HUES64 (cell line): ENCODE measurements around the gene TNIK.

ENCODE experiments used
- H3K27ac ChIP-seq: 2 replicates; pipeline ENCODE4 v1.7.0; 2013; ENCODE audit warnings: low read depth, low read length, inconsistent platforms
- H3K27me3 ChIP-seq: 2 replicates; pipeline ENCODE4 v1.6.1; 2013; ENCODE audit warnings: mild to moderate bottlenecking, low read length; ENCODE audit not compliant: insufficient read depth
- H3K36me3 ChIP-seq: 2 replicates; pipeline ENCODE4 v1.6.1; 2013; ENCODE audit warnings: mild to moderate bottlenecking, low read length; ENCODE audit not compliant: insufficient read depth
- H3K4me1 ChIP-seq: 2 replicates; pipeline ENCODE4 v1.6.1; 2013; ENCODE audit warnings: mild to moderate bottlenecking, low read length, moderate library complexity; ENCODE audit not compliant: insufficient read depth
- H3K4me3 ChIP-seq: 2 replicates; pipeline ENCODE4 v1.5.1; 2013; ENCODE audit warnings: mild to moderate bottlenecking, low read length, moderate library complexity
- H3K9ac ChIP-seq: 2 replicates; pipeline ENCODE4 v1.6.1; 2013; ENCODE audit warnings: mild to moderate bottlenecking, low read depth, low read length
- H3K9me3 ChIP-seq: 2 replicates; pipeline ENCODE4 v1.6.1; 2013; ENCODE audit warnings: low read depth, low read length; ENCODE audit not compliant: insufficient read depth
- WGBS: fragments of 150-250, 120-280 bp; methylation state at CpG from one replicate; pipeline ENCODE4 v1.1.7; 2013; ENCODE audit warnings: missing lambda C conversion rate; 5-methylcytosine and 5-hydroxymethylcytosine counted together

TNIK gene

GRCh38 chr3:171277456-171278298, 182.5 kb downstream of the TNIK start:
- Histone ChIP-seq H3K4me3 (no peak overlapping the region), H3K9ac (no peak overlapping the region), H3K9me3 (no peaks in the 10 kb centered on the region), H3K27me3 (no peaks in the 10 kb centered on the region), H3K27ac (no peak overlapping the region), H3K36me3 (no peaks in the 10 kb centered on the region), H3K4me1 (peaks cover 15% of the 10 kb centered on the region)
- 80% methylated on average over 5 of the region's 5 CpGs for WGBS

GRCh38 chr3:171276923-171277322, 183.3 kb downstream of the TNIK start:
- H3K9me3 ChIP-seq, result no peaks in the 10 kb centered on the region
- H3K4me3 ChIP-seq, result no peak overlapping the region
- H3K36me3 ChIP-seq, result no peaks in the 10 kb centered on the region
- no peak overlapping the region for H3K9ac ChIP-seq
- no peaks in the 10 kb centered on the region for H3K27me3 ChIP-seq
- H3K4me1 ChIP-seq, result peaks cover 15% of the 10 kb centered on the region
- no peak overlapping the region for H3K27ac ChIP-seq
- 86% methylated on average over 3 of the region's 3 CpGs for WGBS

GRCh38 chr3:171274222-171274621, 186.0 kb downstream of the TNIK start:
- no peaks in the 10 kb centered on the region for H3K9me3 ChIP-seq
- 100% methylated on average over 1 of the region's 1 CpG for WGBS
- H3K27ac ChIP-seq, result no peak overlapping the region
- H3K4me3 ChIP-seq, result no peak overlapping the region
- H3K4me1 ChIP-seq, result peaks cover 15% of the 10 kb centered on the region
- H3K36me3 ChIP-seq, result no peaks in the 10 kb centered on the region
- no peaks in the 10 kb centered on the region for H3K27me3 ChIP-seq
- no peak overlapping the region for H3K9ac ChIP-seq

GRCh38 chr3:171270541-171270940, 189.7 kb downstream of the TNIK start:
- no peaks in the 10 kb centered on the region for H3K27me3 ChIP-seq
- no peaks in the 10 kb centered on the region for H3K9me3 ChIP-seq
- H3K4me3 ChIP-seq, result no peak overlapping the region
- no peak overlapping the region for H3K9ac ChIP-seq
- no peak overlapping the region for H3K27ac ChIP-seq
- no peaks in the 10 kb centered on the region for H3K36me3 ChIP-seq
- peaks cover 28% of the 10 kb centered on the region for H3K4me1 ChIP-seq
- WGBS, result 88% methylated on average over 2 of the region's 2 CpGs

GRCh38 chr3:171269542-171269941, 190.7 kb downstream of the TNIK start:
- H3K4me1 ChIP-seq, result peaks cover 32% of the 10 kb centered on the region
- no peak overlapping the region for H3K4me3 ChIP-seq
- no peak overlapping the region for H3K9ac ChIP-seq
- no peaks in the 10 kb centered on the region for H3K36me3 ChIP-seq
- H3K27ac ChIP-seq, result no peak overlapping the region
- no peaks in the 10 kb centered on the region for H3K27me3 ChIP-seq
- H3K9me3 ChIP-seq, result no peaks in the 10 kb centered on the region

- H3K4me3 ChIP-seq, result no peak overlapping the region
- H3K9ac ChIP-seq, result no peak overlapping the region
- H3K27me3 ChIP-seq, result no peaks in the 10 kb centered on the region
- H3K9me3 ChIP-seq, result no peaks in the 10 kb centered on the region
- H3K4me1 ChIP-seq, result peaks cover 26% of the 10 kb centered on the region
- H3K36me3 ChIP-seq, result no peaks in the 10 kb centered on the region
- no peak overlapping the region for H3K27ac ChIP-seq
- 88% methylated on average over 1 of the region's 1 CpG for WGBS
Observed at GRCh38 chr3:171268677-171269076, 191.5 kb downstream of the TNIK start.

- no peak overlapping the region for H3K4me3 ChIP-seq
- no peaks in the 10 kb centered on the region for H3K36me3 ChIP-seq
- peaks cover 25% of the 10 kb centered on the region for H3K4me1 ChIP-seq
- no peak overlapping the region for H3K9ac ChIP-seq
- 89% methylated on average over 1 of the region's 1 CpG for WGBS
- H3K27ac ChIP-seq, result no peak overlapping the region
- H3K27me3 ChIP-seq, result no peaks in the 10 kb centered on the region
- H3K9me3 ChIP-seq, result no peaks in the 10 kb centered on the region
Observed at GRCh38 chr3:171267104-171267503, 193.1 kb downstream of the TNIK start.

- Histone ChIP-seq H3K9me3 (no peaks in the 10 kb centered on the region), H3K36me3 (no peaks in the 10 kb centered on the region), H3K4me1 (peaks cover 25% of the 10 kb centered on the region), H3K4me3 (no peak overlapping the region), H3K27ac (peak overlapping the region; percentile 17; the same call in 1 of the 2 replicates), H3K27me3 (no peaks in the 10 kb centered on the region), H3K9ac (no peak overlapping the region)
- 88% methylated on average over 1 of the region's 1 CpG for WGBS
Observed at GRCh38 chr3:171266740-171267073, 193.5 kb downstream of the TNIK start.

GRCh38 chr3:171266034-171266739, 194.0 kb downstream of the TNIK start:
- WGBS, result 66% methylated on average over 4 of the region's 4 CpGs
- peak overlapping the region; percentile 17; the same call in 1 of the 2 replicates for H3K27ac ChIP-seq
- no peaks in the 10 kb centered on the region for H3K27me3 ChIP-seq
- H3K9me3 ChIP-seq, result no peaks in the 10 kb centered on the region
- H3K36me3 ChIP-seq, result no peaks in the 10 kb centered on the region
- H3K4me3 ChIP-seq, result no peak overlapping the region
- H3K4me1 ChIP-seq, result peaks cover 25% of the 10 kb centered on the region
- no peak overlapping the region for H3K9ac ChIP-seq

GRCh38 chr3:171264758-171265157, 195.4 kb downstream of the TNIK start:
- Histone ChIP-seq H3K4me3 (no peak overlapping the region), H3K27ac (no peak overlapping the region), H3K9ac (no peak overlapping the region), H3K36me3 (no peaks in the 10 kb centered on the region), H3K27me3 (no peaks in the 10 kb centered on the region), H3K9me3 (no peaks in the 10 kb centered on the region), H3K4me1 (peaks cover 31% of the 10 kb centered on the region)
- WGBS, result 92% methylated on average over 6 of the region's 6 CpGs

GRCh38 chr3:171262431-171262830, 197.8 kb downstream of the TNIK start:
- Histone ChIP-seq H3K36me3 (no peaks in the 10 kb centered on the region), H3K27ac (no peak overlapping the region), H3K27me3 (no peaks in the 10 kb centered on the region), H3K4me1 (peaks cover 32% of the 10 kb centered on the region), H3K9ac (no peak overlapping the region), H3K4me3 (no peak overlapping the region), H3K9me3 (no peaks in the 10 kb centered on the region)
- 93% methylated on average over 1 of the region's 1 CpG for WGBS
